GM18526 (cell line): Measurements from ENCODE around the gene CACNB3.

ENCODE experiments used
- POLR2A ChIP-seq: IDR thresholded peaks from 3 replicates; pipeline ENCODE4 v1.6.1; 2011; ENCODE audit not compliant: insufficient read length; ENCODE audit errors: extremely low read depth

The CACNB3 gene

DNA sequence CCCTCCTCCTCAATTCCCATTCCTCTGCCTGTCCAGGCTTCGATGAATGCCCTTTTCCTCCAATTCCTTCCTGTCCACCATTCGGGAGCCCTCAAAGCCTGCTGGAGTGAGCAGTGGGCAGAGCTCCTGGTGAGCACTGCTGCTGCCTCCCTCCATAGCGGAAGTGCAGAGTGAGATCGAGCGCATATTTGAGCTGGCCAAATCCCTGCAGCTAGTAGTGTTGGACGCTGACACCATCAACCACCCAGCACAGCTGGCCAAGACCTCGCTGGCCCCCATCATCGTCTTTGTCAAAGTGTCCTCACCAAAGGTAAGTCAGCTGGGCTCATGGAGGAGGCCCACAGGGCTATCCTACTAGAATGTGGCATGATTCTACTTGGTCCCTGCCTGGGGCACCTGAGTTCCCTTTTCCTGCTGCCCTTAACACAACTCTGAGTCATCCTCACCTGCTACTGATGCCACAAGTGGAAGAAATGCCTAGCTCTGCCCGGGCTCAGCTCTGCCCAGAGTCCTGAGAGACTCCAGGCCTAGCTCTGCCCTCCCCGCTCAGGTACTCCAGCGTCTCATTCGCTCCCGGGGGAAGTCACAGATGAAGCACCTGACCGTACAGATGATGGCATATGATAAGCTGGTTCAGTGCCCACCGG lies 8.0 kb downstream of the CACNB3 start:
- TF ChIP-seq POLR2A = no peak

DNA sequence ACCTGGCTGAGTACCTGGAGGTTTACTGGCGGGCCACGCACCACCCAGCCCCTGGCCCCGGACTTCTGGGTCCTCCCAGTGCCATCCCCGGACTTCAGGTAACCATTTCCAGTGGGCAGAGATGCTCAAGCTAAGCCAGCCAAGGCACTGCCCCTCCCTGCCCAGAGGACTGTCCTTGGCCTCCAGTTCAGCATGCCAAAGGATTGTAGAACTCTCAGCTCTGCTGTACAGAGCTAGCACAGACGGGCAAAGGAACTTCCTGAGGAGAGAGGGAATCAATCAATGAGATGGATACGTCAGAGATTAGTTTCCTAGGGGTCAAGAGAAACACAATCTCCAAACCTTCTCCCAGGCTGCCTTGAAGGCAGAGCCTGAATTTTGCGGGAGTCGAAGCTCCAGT lies 8.7 kb downstream of the CACNB3 start:
- TF ChIP-seq POLR2A = no peak

DNA sequence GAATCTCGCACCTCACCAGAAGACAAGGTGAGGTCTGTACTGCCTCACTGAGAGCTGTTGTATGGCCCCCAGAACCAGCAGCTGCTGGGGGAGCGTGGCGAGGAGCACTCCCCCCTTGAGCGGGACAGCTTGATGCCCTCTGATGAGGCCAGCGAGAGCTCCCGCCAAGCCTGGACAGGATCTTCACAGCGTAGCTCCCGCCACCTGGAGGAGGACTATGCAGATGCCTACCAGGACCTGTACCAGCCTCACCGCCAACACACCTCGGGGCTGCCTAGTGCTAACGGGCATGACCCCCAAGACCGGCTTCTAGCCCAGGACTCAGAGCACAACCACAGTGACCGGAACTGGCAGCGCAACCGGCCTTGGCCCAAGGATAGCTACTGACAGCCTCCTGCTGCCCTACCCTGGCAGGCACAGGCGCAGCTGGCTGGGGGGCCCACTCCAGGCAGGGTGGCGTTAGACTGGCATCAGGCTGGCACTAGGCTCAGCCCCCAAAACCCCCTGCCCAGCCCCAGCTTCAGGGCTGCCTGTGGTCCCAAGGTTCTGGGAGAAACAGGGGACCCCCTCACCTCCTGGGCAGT lies 9.3 kb downstream of the CACNB3 start:
- no peak for TF ChIP-seq POLR2A

DNA sequence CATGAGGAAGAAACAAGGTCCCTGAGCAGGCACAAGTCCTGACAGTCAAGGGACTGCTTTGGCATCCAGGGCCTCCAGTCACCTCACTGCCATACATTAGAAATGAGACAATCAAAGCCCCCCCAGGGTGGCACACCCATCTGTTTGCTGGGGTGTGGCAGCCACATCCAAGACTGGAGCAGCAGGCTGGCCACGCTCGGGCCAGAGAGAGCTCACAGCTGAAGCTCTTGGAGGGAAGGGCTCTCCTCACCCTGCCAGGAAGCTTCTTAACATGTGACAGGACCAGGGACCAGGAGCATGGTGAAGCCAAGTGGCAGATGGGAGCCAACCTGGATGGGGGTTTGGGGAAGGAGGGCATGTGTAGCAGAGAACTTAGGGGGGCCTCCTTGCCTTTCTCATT lies 10.0 kb downstream of the CACNB3 start:
- no peak for TF ChIP-seq POLR2A

DNA sequence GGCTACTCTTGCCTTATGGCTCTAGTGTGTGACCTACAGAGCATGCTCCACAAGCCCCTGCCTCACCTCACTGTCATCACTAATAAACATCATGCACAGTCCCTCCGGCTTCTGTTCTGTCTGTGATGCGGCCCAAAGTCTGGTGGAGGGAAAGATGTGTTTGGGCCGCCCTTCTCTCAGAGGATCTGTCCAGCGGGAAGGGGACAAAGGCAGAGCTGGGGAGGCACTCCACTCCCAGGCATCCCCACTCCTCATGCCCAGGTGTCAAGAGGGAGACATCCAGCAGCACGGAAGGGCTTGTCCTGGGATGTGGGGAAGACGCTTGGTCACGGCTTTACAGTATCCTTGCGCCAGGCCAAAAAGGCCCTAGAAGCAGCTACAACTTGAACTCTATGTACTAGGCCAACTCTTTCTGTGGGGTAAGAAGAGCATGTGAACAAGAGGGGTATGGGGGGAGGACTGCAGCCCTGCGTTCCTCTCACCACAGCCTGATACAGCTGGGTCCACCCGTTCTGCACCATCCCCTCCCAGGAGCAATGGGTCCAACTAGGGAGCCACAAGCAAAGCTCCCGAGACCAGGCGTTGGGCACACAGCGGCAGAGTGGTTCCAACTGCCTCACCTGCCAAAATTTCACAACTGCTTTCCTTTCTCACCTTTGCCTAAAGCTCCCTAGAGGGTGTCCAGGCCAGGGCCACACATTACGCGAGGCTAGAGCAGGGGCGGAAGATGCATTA lies 10.7 kb downstream of the CACNB3 start:
- TF ChIP-seq POLR2A = no peak

DNA sequence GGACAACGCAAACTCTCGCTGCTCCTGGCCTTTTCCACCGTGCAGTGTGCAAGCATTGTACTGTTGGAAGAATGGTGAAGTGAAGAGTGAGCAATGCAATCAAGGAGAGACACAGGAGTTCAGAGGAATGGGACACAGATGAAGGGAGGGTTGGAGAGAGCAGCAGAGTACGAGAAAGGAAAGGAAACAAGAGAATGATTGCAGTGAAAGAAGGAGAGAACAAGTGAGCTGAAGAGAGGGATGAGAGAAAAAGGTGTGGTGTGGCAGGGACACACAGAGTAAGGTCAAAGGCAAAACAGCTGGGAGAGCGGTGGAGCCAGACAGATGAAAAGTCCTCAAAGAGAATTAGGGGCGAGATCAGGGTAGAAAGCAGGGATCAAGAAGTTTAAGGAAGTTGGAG lies 13.0 kb downstream of the CACNB3 start:
- no peak for TF ChIP-seq POLR2A

DNA sequence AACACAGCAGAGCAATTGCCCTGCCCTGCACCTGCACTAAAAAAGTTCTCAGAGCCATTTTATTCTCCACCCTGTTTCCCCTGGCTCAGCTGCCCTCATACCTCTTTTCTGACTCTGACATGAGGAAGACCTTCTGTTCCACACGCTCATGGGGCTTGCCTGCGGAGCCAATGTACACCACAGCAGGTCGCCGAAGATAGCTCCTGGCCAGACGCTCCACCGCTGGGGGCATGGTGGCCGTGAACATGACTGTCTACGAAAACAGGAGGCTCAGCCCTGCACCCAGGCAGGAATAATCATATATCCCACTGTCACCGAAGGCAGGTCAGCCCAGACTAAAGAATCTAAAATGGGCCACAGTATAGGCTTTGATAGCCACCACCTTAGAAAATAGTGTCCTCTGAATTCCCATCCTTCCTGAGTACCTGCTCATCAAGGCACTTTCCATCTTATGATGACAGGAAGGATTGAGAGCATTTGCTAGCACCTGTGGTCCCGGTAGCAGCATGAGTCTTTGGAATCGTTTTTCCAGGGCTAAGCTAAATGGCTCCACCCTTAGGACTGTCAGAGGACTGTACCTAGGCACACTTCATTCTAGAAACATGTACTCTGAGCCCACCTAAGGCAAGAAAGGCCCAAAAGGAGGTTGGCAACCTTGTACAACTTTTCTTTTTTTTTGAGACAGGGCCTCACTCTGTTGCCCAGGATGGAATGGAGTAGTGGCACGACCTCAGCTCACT lies 14.2 kb downstream of the CACNB3 start:
- TF ChIP-seq POLR2A = no peak

DNA sequence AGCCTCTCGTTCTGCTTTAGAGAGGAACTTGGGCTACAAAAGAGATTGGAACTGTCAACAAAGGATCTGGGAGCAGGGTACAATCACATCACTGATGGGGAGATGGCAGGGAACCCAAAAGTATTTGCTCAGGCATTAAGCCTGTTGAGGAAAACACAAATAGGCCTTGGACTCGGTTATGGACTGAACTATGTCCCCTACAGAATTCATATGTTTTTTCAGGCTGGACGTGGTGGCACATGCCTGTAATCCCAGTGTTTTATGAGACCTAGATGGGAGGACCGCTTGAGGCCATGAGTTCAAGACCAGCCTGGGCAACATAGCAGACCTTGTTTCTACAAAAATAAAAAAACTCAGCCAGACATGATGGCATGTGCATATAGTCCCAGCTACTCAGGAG lies 19.8 kb downstream of the CACNB3 start:
- no peak for TF ChIP-seq POLR2A

DNA sequence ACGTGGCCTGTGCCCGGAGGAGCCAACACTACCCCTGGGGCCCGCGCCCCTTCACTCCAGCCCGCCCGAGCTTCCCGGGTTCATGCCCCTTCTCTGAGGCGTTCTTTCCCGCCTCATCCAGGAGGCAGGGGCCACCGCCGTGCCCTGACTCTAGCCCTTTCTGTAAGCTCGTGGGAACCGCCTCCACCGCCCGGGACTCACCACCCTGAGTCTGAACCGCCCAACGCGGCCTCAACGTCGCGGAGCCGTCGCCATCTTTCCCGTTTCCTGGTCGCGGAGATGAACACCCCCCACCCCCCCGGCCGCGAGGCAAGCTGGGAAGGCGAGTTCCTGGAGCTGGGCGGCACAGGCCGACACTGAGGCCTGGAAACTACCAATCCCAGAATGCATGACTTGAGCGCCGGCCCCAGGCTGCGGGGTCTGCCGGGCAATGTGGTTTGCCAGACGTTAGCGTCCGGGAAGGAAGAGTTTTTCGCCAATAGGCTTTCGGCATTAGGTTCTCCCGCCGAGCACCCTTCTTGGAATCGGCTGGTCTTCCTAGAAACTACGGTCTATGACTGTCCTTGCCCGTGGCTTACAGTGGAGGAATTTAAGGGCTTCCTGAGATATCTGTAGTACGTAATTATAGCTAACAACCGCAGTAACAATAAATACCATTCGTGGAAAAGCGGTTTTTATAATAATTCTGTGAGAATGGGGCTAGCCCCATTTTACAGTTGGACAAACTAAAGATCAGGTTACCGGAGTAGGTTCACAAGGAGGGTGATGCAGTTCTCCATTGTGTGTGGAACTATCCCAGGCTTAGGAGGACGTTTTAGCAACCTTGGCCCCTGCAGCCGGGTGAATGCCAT lies 33.8 kb downstream of the CACNB3 start, which contains the start of gene DDX23:
Gene DDX23 (minus strand): TSS at position 281 of the 851 bp plus-strand sequence. CDS start 6,381 bp downstream, outside the sequence.
- peak; percentile 85 for TF ChIP-seq POLR2A

DNA sequence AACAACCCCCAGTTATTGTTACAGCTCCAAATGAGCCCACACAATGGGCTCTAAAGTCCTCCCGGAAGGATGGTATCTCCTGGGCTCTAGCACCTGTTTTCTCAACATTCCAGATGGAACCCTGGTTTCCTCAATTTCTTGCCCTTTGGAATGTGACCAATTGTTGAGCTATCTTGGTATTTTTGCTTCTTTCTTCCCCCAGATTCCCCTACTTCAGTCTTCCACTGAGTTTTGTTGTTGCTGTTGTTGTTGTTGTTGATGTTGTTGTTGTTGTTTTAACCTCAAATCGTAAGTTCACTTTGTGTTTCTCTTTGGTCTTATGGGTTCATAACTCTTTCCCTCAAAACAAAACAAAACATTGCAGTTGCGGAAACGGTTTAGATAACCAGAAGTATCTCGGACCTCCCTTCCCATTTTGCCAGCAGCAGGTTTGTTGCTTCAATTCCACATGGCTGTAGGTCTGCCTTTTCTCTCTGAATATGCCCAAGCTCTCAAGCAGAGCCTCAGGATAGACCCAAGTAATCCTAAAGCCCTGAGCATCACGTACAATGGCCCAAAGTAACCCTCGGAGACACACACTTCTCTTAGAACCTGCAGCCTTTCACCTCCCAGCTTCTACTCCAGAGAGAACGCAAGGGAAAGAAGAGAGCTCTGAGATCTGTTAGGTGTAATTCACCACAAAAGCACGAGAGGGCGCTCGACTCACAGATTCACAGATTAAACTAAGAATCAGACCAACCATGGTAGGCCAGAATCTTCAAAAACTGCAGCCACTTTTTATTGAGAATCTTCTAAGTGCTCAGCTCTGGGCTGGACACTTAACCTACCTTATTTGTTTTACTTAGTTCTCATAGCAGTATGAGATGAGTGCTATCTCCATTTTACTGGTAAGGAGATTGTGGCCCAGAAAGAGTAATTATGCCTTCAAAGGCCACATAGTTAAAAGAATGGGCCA lies 34.7 kb downstream of the CACNB3 start:
- no peak for TF ChIP-seq POLR2A

DNA sequence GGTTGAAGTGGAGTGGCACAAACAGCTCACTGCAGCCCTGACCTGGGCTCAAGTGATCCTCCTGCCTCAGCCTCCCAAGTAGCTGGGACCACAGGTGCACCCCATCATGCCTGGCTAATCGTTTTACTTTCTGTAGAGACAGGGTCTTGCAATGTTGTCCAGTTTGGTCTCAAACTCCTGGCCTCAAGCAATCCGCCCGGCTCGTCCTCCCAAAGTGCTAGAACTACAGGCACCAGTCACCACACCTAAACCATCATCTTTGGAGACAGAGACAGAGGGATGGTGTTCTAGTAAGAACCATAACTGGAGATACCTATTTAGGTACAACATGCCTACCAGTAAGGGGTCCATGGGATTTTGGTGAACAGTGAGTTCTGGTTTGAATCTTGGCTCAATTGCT lies 36.2 kb downstream of the CACNB3 start:
- no peak for TF ChIP-seq POLR2A

DNA sequence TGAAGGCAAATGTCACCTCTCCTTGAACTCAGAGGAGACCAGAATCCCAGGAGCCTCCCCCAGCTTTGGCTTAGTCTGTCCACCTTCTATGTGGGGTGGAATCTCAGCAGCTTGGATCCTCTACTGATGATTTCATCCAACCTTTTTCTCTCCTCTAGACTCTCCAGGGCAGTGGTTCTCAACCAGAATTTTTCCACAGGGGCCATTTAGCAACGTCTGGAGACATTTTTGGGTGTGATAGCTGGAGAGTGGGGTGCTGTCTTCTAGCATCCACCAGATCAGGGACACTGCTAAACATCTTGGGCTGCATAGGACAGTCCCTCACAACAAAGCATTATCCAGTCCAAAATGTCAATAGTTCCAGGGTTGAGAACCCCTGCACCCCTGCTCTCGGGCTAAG lies 38.1 kb downstream of the CACNB3 start:
- TF ChIP-seq POLR2A = no peak

DNA sequence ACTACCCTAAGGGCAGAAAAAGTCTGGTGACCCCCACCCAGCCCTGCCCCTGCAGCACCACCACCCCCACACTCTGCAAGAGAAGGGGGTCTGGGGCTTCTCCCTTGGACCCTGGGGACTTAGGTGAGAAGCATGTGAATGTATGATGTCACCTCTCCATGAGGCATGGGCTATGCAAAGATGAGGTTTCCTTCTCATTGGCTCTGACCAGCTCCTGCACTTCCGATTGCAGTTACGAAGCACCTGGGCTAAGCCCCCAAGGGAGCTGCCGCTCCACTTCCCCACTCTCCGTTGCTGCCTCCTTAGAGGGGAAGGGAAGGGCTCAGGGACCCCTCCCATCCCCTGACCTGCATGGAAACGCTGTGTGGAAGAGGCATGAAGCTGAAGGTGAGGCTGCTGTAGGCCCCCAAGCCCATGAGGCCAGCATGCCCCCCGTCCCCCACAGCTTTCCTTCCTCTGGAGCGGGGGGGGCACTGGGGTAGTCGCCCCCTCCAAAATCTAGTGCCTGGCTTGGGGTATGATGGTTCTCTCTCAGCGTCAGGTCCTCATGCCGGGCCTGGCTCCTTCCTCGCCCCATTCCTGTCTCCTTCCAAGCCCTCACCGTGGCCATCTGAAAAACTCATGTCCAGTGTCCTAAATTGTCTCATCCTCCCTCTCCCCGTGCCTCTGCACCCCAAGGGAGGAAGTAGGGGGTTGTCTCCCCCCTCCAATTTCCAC lies 39.1 kb downstream of the CACNB3 start:
- no peak for TF ChIP-seq POLR2A
